Gastroesophageal sphincter (tissue), 3 donors: ENCODE results near the gene CCDC88C.

Experiments
- POLR2A ChIP-seq, 2 donors: fragments of 450-650 bp; IDR thresholded peaks; one replicate each; pipeline ENCODE4 v1.6.1; 2017; ENCODE audit warnings: antibody characterized with exemption in 2 of 2, mild to moderate bottlenecking in 2 of 2, moderate library complexity in 1 of 2
- POLR2AphosphoS5 ChIP-seq: sonication (generic); formaldehyde crosslinking; IDR thresholded peaks from one replicate; pipeline ENCODE4 v1.6.1; 2017; ENCODE audit warnings: antibody characterized with exemption
- TF ChIP-seq, protein P1 (sequence below), 4 experiments: fragments of 200-600 bp in 2 of 4; fragments of 450-650 bp in 2 of 4; sonication (generic) in 1 of 4; IDR thresholded peaks; one replicate each; pipeline ENCODE4 v1.5.1; 2017 to 2019; ENCODE audit warnings: antibody characterized with exemption in 4 of 4, mild to moderate bottlenecking in 2 of 4, moderate library complexity in 2 of 4

DNA sequence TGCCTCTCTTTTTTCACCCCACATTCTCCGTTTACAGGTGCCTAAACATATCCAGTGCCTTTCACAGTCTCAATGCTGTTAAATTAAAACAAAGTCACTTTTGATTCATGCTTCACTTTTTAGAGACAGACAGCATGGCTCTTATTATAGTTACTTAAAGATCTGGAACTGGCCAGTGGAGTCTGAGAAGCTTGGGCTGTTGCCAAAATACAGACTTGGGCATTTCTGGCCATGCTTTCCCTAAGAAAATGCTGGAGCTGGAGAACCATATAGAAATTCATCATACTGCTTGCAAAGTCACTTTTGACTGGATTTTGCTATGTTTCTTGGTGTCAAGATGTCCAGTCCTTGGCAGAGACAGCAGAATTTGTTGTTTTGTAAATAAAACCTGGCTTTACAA is 161.0 kb downstream of the CCDC88C start:
- TF ChIP-seq, protein P1, sequence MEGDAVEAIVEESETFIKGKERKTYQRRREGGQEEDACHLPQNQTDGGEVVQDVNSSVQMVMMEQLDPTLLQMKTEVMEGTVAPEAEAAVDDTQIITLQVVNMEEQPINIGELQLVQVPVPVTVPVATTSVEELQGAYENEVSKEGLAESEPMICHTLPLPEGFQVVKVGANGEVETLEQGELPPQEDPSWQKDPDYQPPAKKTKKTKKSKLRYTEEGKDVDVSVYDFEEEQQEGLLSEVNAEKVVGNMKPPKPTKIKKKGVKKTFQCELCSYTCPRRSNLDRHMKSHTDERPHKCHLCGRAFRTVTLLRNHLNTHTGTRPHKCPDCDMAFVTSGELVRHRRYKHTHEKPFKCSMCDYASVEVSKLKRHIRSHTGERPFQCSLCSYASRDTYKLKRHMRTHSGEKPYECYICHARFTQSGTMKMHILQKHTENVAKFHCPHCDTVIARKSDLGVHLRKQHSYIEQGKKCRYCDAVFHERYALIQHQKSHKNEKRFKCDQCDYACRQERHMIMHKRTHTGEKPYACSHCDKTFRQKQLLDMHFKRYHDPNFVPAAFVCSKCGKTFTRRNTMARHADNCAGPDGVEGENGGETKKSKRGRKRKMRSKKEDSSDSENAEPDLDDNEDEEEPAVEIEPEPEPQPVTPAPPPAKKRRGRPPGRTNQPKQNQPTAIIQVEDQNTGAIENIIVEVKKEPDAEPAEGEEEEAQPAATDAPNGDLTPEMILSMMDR (IDR thresholded peaks at IDR 0.05): no peak
- TF ChIP-seq POLR2A (IDR thresholded peaks at IDR 0.05) (no peak), POLR2AphosphoS5 (no peak)
